Mesothelial cell of epicardium (in vitro differentiated cells): Measurements from ENCODE around the gene CAPN11. TPM values are rescaled to one million over a fixed set of nuclear protein-coding genes. Genes with fewer than 3 reads are reported as not detected.
A peak's percentile ranks its signal among the peaks of the same experiment; 100 is the strongest.

ENCODE experiments used
- DNase-seq, 2 experiments: peaks; one replicate each; pipeline ENCODE4 v3.0.0; 2021; ENCODE audit warnings: low spot score in 2 of 2; ENCODE audit not compliant: unreplicated experiment in 2 of 2
- H3K27ac Mint-ChIP-seq: 2 replicates; pipeline ENCODE4 v1.8.0; 2021; ENCODE audit warnings: mixed read lengths
- H3K27me3 Mint-ChIP-seq: 2 replicates; pipeline ENCODE4 v1.8.0; 2021; ENCODE audit warnings: low read depth, mixed read lengths
- H3K36me3 Mint-ChIP-seq: 2 replicates; pipeline ENCODE4 v1.8.0; 2021; ENCODE audit warnings: mixed read lengths
- H3K4me1 Mint-ChIP-seq: 2 replicates; pipeline ENCODE4 v1.8.0; 2021; ENCODE audit warnings: mixed read lengths
- H3K4me3 Mint-ChIP-seq: 2 replicates; pipeline ENCODE4 v1.8.0; 2021; ENCODE audit warnings: mild to moderate bottlenecking, moderate library complexity, mixed read lengths
- H3K9me3 Mint-ChIP-seq: 2 replicates; pipeline ENCODE4 v1.8.0; 2021; ENCODE audit warnings: mixed read lengths
- total RNA-seq: library from RNA; stranded (reverse); gene quantifications from 3 replicates; pipeline ENCODE4 v1.2.1, GENCODE V29; 2021
- TF ChIP-seq, protein P1 (sequence below): fragments of 200-600 bp; sonication (generic); IDR thresholded peaks from one replicate; pipeline ENCODE4 v1.5.0; 2021; ENCODE audit warnings: antibody characterized with exemption; ENCODE audit not compliant: unreplicated experiment

CAPN11 gene
- total RNA-seq, 1 donor from 2014 or later, result not detected

GRCh38 chr6:44223319-44224028, 64.9 kb downstream of the CAPN11 start, which contains the start of gene SLC29A1:
TSS of gene SLC29A1 (plus strand) at chr6:44223595. CDS start at chr6:44227314, 3,719 bp downstream.
- Mint-ChIP-seq H3K9me3 (no peaks in the 10 kb centered on the region), H3K36me3 (no peaks in the 10 kb centered on the region), H3K4me3 (peak within 1 kb of the TSS; percentile 66), H3K27ac (peak within 1 kb of the TSS; percentile 30), H3K27me3 (peaks cover 21% of the 10 kb centered on the region), H3K4me1 (peaks cover 56% of the 10 kb centered on the region)
- TF ChIP-seq, protein P1, sequence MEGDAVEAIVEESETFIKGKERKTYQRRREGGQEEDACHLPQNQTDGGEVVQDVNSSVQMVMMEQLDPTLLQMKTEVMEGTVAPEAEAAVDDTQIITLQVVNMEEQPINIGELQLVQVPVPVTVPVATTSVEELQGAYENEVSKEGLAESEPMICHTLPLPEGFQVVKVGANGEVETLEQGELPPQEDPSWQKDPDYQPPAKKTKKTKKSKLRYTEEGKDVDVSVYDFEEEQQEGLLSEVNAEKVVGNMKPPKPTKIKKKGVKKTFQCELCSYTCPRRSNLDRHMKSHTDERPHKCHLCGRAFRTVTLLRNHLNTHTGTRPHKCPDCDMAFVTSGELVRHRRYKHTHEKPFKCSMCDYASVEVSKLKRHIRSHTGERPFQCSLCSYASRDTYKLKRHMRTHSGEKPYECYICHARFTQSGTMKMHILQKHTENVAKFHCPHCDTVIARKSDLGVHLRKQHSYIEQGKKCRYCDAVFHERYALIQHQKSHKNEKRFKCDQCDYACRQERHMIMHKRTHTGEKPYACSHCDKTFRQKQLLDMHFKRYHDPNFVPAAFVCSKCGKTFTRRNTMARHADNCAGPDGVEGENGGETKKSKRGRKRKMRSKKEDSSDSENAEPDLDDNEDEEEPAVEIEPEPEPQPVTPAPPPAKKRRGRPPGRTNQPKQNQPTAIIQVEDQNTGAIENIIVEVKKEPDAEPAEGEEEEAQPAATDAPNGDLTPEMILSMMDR, result no peak
- DNase-seq, result peak; percentile 44 to 64

- TF ChIP-seq, protein P1, result no peak
- Mint-ChIP-seq H3K4me1 (peaks cover 58% of the 10 kb centered on the region), H3K4me3 (peak overlapping the region; percentile 66), H3K27me3 (peaks cover 20% of the 10 kb centered on the region), H3K27ac (no peak overlapping the region), H3K36me3 (no peaks in the 10 kb centered on the region), H3K9me3 (no peaks in the 10 kb centered on the region)
- DNase-seq, result no peak
These were observed 65.7 kb downstream of the CAPN11 start for GRCh38 chr6:44224029-44224964.

DNA sequence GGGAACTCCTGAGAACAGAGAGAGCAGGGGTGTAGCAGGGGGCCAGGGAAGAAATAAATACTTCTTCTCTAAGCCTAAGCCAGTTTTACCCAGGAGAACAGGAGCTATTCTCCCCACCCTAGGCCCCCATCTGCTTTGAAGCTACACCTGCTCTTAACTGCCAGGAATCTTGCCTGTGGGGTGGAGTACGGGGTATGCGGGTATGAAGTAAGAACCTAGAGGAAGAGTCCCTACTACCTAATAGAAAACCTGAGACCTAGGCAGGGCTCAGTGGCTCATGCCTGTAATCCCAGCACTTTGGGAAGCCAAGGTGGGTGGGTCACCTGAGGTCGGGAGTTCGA, 66.3 kb downstream of the CAPN11 start:
- H3K27ac Mint-ChIP-seq, result no peak overlapping the region
- no peak for DNase-seq
- H3K36me3 Mint-ChIP-seq, result no peaks in the 10 kb centered on the region
- H3K4me3 Mint-ChIP-seq, result peak overlapping the region; percentile 66
- peaks cover 20% of the 10 kb centered on the region for H3K27me3 Mint-ChIP-seq
- H3K9me3 Mint-ChIP-seq, result no peaks in the 10 kb centered on the region
- TF ChIP-seq, protein P1, result no peak
- peaks cover 60% of the 10 kb centered on the region for H3K4me1 Mint-ChIP-seq

- Mint-ChIP-seq H3K27me3 (peaks cover 20% of the 10 kb centered on the region), H3K27ac (no peak overlapping the region), H3K4me3 (no peak overlapping the region), H3K36me3 (no peaks in the 10 kb centered on the region), H3K9me3 (no peaks in the 10 kb centered on the region), H3K4me1 (peaks cover 60% of the 10 kb centered on the region)
- no peak for DNase-seq
- TF ChIP-seq, protein P1, result no peak
These were observed 67.1 kb downstream of the CAPN11 start for GRCh38 chr6:44225579-44226325.

GRCh38 chr6:44226368-44227147, 67.9 kb downstream of the CAPN11 start:
- Mint-ChIP-seq H3K27me3 (peaks cover 20% of the 10 kb centered on the region), H3K9me3 (no peaks in the 10 kb centered on the region), H3K27ac (no peak overlapping the region), H3K4me3 (no peak overlapping the region), H3K4me1 (peaks cover 56% of the 10 kb centered on the region), H3K36me3 (no peaks in the 10 kb centered on the region)
- TF ChIP-seq, protein P1, result no peak
- DNase-seq, result no peak
